ENCODE measurements around the gene KRT2. TPM values are rescaled to one million over a fixed set of nuclear protein-coding genes. Genes with fewer than 3 reads are reported as not detected.

The KRT2 gene
- total and polyA plus RNA-seq, 2 of the 4 experiments (the other 2 are of a cell fraction) = not detected

DNA sequence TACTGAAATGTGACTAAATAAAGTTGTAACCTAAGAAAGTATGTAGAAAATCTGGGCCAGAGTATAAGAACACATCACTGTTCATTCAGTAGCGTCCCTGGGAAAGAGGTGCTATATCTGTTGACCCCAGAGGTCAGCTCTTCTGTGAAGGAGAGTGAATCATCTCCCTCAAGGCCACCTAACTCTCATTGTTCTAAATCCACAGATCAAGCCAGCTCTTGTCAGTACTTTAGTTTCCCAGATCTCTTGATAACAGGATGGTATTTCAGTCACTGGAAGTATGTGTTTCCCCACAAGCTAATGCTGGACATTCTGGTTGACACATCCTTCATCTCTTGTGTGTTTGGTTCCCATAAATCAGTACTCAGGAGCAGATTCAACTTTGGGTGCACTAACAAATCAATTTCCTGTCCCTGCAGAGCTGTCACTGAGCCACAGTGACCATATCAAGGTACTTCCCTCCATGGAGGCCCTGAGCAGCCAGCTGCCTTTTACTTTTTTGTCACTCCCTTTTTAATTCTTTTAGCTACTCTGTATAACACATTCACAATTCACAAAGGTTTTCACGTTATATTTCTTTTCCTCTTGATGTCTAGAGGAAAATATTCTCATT, 20.4 kb upstream of the KRT2 start:
- Histone ChIP-seq H3K27ac (ENCODE audit: insufficient read depth, low read length) (no peak overlapping the region), H2BK20ac (ENCODE audit: low read depth, low read length) (no peak overlapping the region), H2BK5ac (ENCODE audit: low read depth, low read length, poor library complexity, severe bottlenecking) (no peak overlapping the region), H3K23ac (ENCODE audit: low read depth, low read length) (no peak overlapping the region), H2AK9ac (replicated peaks; ENCODE audit: low read depth, low read length, poor library complexity) (no peak overlapping the region), H3K56ac (ENCODE audit: extremely low read depth, insufficient read depth, low read length) (no peak overlapping the region), H3K4me3 (ENCODE audit: insufficient read depth, low read depth, low read length) (no peak overlapping the region), H2AK5ac (ENCODE audit: low read depth, low read length) (no peak overlapping the region), H4K91ac (ENCODE audit: insufficient read depth, low read depth, low read length) (no peak overlapping the region), H3K14ac (replicated peaks; ENCODE audit: low read depth, low read length) (no peak overlapping the region), H3K4me1 (ENCODE audit: control insufficient read depth, insufficient read depth, low read length) (no peaks in the 10 kb centered on the region), H2AFZ (replicated peaks; ENCODE audit: low read length, poor library complexity) (no peak overlapping the region), H3K36me3 (ENCODE audit: control insufficient read depth, insufficient read depth, low read length) (no peaks in the 10 kb centered on the region), H2BK120ac (ENCODE audit: low read depth, low read length) (no peak overlapping the region), H3K9ac (ENCODE audit: low read depth, low read length) (no peak overlapping the region), H3K9me3 (ENCODE audit: control insufficient read depth, insufficient read depth, low read length) (no peaks in the 10 kb centered on the region), H4K20me1 (ENCODE audit: insufficient read depth, low read length) (no peaks in the 10 kb centered on the region), H3K4me2 (ENCODE audit: low read depth, low read length) (no peak overlapping the region), H3K9me1 (ENCODE audit: insufficient read depth, low read length) (no peaks in the 10 kb centered on the region), H3K79me1 (ENCODE audit: low read depth in 1 of 2, low read length in 2 of 2) (no peaks in the 10 kb centered on the region), H3K18ac (ENCODE audit: low read depth, low read length) (no peak overlapping the region), H4K5ac (ENCODE audit: low read depth, low read length) (no peak overlapping the region), H4K8ac (ENCODE audit: low read depth in 2 of 2, low read length in 2 of 2) (no peak overlapping the region), H2BK15ac (ENCODE audit: low read depth, low read length) (no peak overlapping the region), H3K27me3 (ENCODE audit: control insufficient read depth, insufficient read depth, low read length) (peaks cover 19% of the 10 kb centered on the region), H3K4ac (ENCODE audit: low read depth, low read length) (no peak overlapping the region)
- dilution Hi-C loops (cut with HindIII; ENCODE audit: low sequenced_read_pairs, unreplicated experiment) (no loop called here), intact Hi-C loops (cut with micrococcal nuclease) (no loop called here), in situ Hi-C loops (cut with MboI; ENCODE audit: low sequenced_read_pairs) (no loop called here)
- DNase-seq (no peak), ATAC-seq (ENCODE audit: low read depth) (no peak)
- CTCF ChIA-PET = interaction anchor here (0.5 kb wide), 1 partner anchor 192 kb away, joined by 4 read pairs; no protein-coding TSS in a partner anchor
- BruUV-seq (replicated peaks) = no TSS peak
- POLR2A ChIA-PET (ENCODE audit: unreplicated experiment) = no interaction called here
- no peak for TF ChIP-seq RAD21 (IDR thresholded peaks at IDR 0.05; ENCODE audit: low read length)
- TF ChIP-seq, protein P1, sequence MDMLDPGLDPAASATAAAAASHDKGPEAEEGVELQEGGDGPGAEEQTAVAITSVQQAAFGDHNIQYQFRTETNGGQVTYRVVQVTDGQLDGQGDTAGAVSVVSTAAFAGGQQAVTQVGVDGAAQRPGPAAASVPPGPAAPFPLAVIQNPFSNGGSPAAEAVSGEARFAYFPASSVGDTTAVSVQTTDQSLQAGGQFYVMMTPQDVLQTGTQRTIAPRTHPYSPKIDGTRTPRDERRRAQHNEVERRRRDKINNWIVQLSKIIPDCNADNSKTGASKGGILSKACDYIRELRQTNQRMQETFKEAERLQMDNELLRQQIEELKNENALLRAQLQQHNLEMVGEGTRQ (IDR thresholded peaks at IDR 0.05; ENCODE audit: low read depth, low read length) = no peak
- TF ChIP-seq, protein P2, sequence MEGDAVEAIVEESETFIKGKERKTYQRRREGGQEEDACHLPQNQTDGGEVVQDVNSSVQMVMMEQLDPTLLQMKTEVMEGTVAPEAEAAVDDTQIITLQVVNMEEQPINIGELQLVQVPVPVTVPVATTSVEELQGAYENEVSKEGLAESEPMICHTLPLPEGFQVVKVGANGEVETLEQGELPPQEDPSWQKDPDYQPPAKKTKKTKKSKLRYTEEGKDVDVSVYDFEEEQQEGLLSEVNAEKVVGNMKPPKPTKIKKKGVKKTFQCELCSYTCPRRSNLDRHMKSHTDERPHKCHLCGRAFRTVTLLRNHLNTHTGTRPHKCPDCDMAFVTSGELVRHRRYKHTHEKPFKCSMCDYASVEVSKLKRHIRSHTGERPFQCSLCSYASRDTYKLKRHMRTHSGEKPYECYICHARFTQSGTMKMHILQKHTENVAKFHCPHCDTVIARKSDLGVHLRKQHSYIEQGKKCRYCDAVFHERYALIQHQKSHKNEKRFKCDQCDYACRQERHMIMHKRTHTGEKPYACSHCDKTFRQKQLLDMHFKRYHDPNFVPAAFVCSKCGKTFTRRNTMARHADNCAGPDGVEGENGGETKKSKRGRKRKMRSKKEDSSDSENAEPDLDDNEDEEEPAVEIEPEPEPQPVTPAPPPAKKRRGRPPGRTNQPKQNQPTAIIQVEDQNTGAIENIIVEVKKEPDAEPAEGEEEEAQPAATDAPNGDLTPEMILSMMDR (conservative IDR thresholded peaks at IDR 0.05; ENCODE audit: low read depth, low read length) = no peak
- no CpG with 5 or more reads among the region's 2 CpGs for WGBS, 2 experiments (ENCODE audit: extremely low coverage in 2 of 2, insufficient read length in 1 of 2)

All from IMR-90 (cell line).